ENCODE data around the gene ZNF573. TPM values are rescaled to one million over a fixed set of nuclear protein-coding genes. Genes with fewer than 3 reads are reported as not detected.

ZNF573 gene
- total and polyA plus RNA-seq, 2 of the 13 experiments (the other 11 are each of a cell fraction or from before 2014, with no cell fraction given), result 3.1 to 9.3 TPM

GRCh38 chr19:37719111-37719926 lies 60.1 kb downstream of the ZNF573 start, which contains the start of gene ZNF607 (continued):
- TF ChIP-seq ZNF768 (CRISPR knock-in tag; IDR thresholded peaks at IDR 0.05) (peak; percentile 54; the same call in 1 of the 2 replicates), ZFX (CRISPR knock-in tag; IDR thresholded peaks at IDR 0.05; ENCODE audit: low read depth) (peak; percentile 80), ZBTB7B (CRISPR knock-in tag; IDR thresholded peaks at IDR 0.05) (peak; percentile 57; the same call in 1 of the 2 replicates), ZNF414 (CRISPR knock-in tag; IDR thresholded peaks at IDR 0.05) (no peak), ZNF407 (CRISPR knock-in tag; IDR thresholded peaks at IDR 0.05; ENCODE audit: not compliant biosample characterization) (no peak), ZBTB10 (CRISPR knock-in tag; IDR thresholded peaks at IDR 0.05; ENCODE audit: borderline replicate concordance) (no peak), ZFY (CRISPR knock-in tag; IDR thresholded peaks at IDR 0.05) (peak; percentile 74), DMAP1 (CRISPR knock-in tag; IDR thresholded peaks at IDR 0.05) (peak; percentile 80; the same call in 1 of the 2 replicates), FOXO1 (CRISPR knock-in tag; IDR thresholded peaks at IDR 0.05) (peak; percentile 9; the same call in 1 of the 2 replicates), HNRNPLL (IDR thresholded peaks at IDR 0.05; ENCODE audit: low read depth, low read length, poor library complexity, severe bottlenecking) (peak; percentile 90), THAP8 (CRISPR knock-in tag; IDR thresholded peaks at IDR 0.05; ENCODE audit: borderline replicate concordance) (no peak), HINFP (CRISPR knock-in tag; IDR thresholded peaks at IDR 0.05; ENCODE audit: low read depth) (0 out of 2 replicates have a peak, but pooled peaks have one; percentile 25), ZNF891 (CRISPR knock-in tag; IDR thresholded peaks at IDR 0.05) (no peak), AGO2 (optimal IDR thresholded peaks at IDR 0.05; ENCODE audit: low read depth, low read length) (peak; percentile 90)

All from HepG2 (cell line).